AG10803 (cell line): ENCODE results near the gene SOCS6.

Source experiments
- DNase-seq: peaks from one replicate; pipeline ENCODE4 v3.0.0; 2010; ENCODE audit warnings: low read depth
- H3K4me3 ChIP-seq: 2 replicates; pipeline ENCODE4 v1.5.1; 2011; ENCODE audit warnings: mild to moderate bottlenecking, low read length, control low read depth
- TF ChIP-seq, protein P1 (sequence below): conservative IDR thresholded peaks from 2 replicates; pipeline ENCODE4 v1.5.1; 2011; ENCODE audit warnings: mild to moderate bottlenecking, low read length, control low read depth, inconsistent platforms

The SOCS6 gene

DNA sequence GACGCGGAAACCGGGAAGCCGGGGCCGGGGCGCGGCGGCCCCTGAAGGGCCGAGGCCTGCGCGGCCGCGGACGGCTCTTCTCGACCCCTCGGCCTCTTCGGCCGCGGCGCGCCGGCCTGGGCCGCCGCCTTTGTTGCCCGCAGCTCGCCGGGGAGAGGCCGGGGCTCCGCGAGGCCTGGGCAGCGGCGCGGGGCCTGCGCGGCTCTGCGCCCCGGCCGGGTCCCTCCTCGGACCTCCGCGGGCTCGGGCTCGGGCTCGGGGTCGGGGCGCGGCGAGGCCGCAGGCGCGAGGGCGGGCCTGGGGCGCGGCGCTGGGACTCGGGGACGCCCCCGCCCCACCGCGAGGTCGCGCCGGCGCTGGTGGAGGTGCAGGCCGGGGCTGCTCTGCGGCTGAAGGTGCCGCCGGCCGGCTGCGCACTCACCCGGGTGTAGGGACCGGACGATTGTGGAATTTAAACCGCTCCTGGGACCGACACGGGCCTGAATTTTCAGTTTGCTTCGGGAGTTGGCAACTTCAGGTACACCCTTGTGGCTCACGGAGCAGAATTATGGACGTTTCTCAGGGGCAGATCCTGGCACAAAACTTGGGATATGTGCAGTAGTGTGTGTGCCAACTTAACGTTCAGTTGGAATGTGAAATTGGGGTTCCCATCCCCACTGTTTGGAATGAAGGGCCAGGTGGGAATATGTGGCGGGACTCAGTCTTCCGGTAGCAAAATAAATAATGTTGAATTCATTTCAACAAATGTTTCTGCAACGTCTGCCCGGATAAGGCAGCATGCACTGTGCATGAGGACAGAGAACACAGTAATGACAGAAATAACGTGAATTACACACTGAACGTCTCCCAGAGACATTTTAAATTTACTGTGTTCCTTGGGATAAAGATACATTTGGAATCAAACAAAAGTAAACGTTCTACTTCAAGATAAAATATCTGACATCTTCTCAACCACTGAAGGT, 787 bp downstream of the SOCS6 start:
- DNase-seq, result peak; percentile 42
- peak overlapping the region; percentile 71 for H3K4me3 ChIP-seq
- TF ChIP-seq, protein P1, sequence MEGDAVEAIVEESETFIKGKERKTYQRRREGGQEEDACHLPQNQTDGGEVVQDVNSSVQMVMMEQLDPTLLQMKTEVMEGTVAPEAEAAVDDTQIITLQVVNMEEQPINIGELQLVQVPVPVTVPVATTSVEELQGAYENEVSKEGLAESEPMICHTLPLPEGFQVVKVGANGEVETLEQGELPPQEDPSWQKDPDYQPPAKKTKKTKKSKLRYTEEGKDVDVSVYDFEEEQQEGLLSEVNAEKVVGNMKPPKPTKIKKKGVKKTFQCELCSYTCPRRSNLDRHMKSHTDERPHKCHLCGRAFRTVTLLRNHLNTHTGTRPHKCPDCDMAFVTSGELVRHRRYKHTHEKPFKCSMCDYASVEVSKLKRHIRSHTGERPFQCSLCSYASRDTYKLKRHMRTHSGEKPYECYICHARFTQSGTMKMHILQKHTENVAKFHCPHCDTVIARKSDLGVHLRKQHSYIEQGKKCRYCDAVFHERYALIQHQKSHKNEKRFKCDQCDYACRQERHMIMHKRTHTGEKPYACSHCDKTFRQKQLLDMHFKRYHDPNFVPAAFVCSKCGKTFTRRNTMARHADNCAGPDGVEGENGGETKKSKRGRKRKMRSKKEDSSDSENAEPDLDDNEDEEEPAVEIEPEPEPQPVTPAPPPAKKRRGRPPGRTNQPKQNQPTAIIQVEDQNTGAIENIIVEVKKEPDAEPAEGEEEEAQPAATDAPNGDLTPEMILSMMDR, result no peak

GRCh38 chr18:70290482-70291294, 1.8 kb downstream of the SOCS6 start:
- peak overlapping the region; percentile 71 for H3K4me3 ChIP-seq
- TF ChIP-seq, protein P1, result no peak

DNA sequence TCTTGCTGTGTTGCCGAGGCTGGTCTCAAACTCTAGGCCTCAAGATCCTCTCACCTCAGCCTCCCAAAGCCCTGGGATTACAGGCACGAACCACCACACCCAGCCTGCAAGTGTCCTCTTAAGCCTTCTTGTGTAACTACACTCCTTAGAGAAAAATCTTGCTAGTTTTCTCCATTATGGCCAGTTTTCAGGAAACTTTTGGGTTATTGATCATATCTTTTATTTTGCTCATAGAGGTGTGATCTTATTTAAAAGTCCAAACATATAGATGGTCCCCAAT, 2.4 kb downstream of the SOCS6 start:
- TF ChIP-seq, protein P1, result no peak
- DNase-seq, result no peak
- H3K4me3 ChIP-seq, result peak overlapping the region; percentile 71

More at GRCh38 chr18:70290482-70291294, 1.8 kb downstream of the SOCS6 start:
- no peak for DNase-seq

DNA sequence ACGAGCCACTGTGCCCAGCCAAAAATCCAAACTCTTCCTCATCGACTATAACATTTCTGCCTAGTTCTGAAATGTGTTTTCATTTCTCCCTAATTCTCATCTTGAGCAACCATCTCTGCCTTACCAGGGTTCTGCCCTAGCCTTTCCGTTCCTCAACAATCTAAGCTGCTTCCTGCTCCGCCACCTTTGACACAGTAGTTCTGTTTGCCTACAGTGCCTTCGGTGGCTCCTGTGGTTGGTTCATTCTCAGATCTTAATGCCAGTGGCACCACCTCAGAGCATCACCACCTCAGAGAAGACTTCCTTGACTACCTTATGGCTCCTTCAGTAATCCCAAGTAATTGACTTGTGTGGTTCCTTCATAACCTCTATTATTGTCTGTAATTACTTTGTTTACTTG, 3.8 kb downstream of the SOCS6 start:
- DNase-seq, result no peak
- TF ChIP-seq, protein P1, result no peak
- no peak overlapping the region for H3K4me3 ChIP-seq

DNA sequence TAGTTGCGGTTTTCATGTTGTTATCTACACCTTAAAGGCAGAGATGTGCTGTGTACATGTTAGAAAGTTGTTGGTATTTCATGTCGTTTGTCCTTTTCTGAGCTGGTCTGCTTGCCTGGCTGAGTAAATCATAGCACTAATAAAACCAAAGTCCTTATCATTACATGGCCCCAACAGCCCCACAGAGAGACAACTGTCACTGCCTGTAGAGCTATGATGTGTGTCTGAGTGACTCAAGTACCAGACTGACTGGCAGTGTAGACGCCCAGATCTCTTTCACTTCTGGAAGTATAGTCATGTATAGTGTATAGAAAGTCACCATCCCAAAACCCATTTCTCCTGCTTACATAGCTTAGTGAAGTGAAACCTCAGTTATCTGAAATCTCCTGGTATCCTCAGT, 4.3 kb downstream of the SOCS6 start:
- no peak overlapping the region for H3K4me3 ChIP-seq
- TF ChIP-seq, protein P1, result no peak
- DNase-seq, result no peak

- no peak overlapping the region for H3K4me3 ChIP-seq
- DNase-seq, result no peak
- TF ChIP-seq, protein P1, result no peak
Measured at GRCh38 chr18:70294471-70295191, 5.8 kb downstream of the SOCS6 start.
